ENCODE data around the gene ANKRD30BL.
"Not testable (repeated sequence)": the region's sequence is repeated elsewhere in the genome, so short reads cannot be mapped to it uniquely, and the experiment has no call there.

The ANKRD30BL gene, protein sequence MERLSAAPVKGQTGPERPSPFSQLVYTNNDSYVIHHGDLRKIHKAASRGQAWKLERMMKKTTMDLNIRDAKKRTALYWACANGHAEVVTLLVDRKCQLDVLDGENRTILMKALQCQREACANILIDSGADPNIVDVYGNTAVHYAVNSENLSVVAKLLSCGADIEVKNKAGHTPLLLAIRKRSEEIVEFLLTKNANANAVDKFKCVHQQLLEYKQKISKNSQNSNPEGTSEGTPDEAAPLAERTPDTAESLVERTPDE

DNA sequence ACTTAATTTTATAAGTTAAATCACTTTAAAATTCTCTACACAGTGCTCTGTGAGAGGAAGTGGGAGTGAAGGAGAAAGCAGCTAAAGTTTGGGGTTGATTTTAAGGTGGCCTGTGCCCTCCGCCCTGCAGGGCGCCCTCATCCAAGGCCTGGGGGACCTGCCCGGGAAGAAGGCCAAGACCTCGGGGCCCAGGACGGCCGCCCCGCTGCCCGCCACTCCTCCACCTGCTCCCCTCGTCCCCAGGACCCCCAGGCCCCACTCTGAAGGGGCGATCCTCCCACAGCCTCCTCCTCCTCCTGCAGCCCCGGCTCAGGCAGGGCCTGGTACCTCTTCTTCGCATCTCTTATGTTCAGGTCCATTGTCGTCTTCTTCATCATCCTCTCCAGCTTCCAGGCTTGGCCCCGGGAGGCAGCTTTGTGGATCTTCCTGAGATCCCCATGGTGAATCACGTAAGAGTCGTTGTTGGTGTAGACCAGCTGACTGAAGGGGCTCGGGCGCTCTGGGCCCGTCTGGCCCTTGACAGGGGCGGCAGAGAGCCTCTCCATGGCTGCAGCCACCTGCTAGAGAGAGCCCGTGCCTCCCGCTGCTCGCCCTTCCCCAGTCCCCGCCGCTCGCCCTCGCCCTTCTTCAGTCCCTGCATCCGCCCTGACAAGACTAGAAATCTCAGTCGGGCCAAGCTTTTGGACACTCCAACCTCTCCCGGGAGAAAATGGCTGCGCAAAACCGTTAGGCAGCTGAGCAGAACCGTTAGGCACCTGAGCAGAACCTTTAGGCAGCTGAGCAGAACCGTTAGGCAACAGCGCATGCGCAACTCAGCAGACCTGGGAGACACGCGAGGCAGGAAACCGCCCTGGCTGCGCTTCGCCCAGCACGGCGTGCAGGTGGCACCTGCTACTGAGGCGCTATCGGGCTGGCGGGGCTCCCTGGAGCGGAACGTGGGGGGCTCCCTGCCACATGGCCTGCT lies at the start of gene ANKRD30BL:
ANKRD30BL (minus strand) TSS at position 792 of the 964 bp plus-strand sequence; CDS start at position 545, 247 bp downstream.
- DNase-seq = not testable (repeated sequence)

DNA sequence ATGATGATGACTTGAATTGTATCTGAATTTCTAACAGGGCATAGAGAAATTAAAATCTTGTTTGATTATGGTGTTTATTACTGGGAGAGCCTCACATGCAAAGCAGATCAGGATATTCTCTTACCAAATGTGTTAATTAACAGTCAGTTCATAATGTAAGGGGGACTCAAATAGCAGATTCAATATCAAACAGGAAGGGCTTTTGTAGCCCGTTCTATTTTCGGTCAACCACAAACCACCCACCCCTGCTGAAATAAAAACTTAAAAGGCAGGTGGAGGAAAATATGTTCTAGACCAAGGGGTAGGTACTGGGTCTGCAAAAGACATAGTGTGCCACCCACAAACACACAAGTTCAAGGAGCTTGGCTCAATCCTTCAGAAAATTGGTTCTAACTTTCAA lies 41.1 kb upstream of the ANKRD30BL start:
- DNase-seq = not testable (repeated sequence)

DNA sequence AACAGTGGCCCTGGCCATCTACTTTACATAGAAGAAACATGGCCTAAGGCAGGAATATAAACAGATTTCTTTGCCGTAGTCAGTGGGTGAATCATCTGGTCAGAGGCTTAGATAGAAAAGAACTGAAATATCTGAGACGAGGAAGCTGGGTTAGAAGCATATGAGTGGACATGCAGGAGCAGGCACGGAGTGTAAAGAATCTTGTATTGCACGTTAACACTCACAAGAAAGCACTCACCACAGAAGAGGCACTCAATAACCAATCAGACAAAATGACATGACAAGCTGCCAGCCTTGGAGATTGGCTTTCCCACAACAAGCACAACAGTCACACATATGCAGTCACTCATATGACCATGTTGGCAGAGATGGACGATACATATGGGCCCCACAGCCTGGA lies 31.1 kb upstream of the ANKRD30BL start:
- not testable (repeated sequence) for DNase-seq

DNA sequence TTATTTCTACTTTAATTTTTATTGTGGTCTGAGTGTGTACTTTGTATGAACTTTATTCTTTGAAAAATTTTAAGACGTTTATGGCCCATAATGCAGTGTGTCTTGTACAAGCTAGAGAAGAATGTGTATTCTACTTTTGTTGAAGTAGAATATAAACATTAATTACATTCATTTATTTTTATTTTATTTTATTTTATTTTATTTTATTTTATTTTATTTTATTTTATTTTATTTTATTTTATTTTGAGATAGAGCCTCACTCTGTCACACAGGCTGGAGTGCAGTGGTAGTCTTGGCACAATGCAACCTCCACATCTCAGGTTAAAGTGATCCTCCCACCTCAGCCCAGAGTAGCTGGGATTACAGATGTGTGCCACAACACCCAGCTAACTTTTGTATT lies 5.3 kb upstream of the ANKRD30BL start:
- DNase-seq = not testable (repeated sequence)

DNA sequence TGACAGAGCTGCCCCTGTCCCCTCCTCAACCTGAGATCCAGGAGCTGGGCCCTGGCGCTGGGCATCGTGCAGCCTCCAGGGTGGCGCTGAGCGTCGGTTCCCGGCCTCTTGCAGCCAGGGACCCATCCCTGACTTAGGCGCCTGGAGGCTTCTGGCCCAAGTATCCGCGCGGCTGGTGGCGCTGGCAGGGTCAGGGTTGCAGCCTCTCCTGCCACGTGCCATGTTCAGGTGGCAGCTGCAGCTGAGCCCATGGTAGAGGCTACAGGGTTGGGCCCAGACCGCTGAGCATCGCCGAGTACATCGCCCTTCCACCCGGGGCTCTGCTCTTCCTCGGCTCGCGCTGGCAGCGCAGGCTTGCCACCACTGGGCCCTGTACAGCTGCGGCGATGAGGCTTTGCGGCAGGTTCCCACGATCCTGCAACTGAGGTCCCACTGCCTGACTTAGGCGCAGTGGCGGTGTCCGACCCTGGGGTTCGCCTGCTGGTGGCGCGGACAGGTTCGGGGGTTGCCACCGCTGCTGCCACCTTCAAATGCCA lies 441 bp upstream of the ANKRD30BL start:
- not testable (repeated sequence) for DNase-seq

DNA sequence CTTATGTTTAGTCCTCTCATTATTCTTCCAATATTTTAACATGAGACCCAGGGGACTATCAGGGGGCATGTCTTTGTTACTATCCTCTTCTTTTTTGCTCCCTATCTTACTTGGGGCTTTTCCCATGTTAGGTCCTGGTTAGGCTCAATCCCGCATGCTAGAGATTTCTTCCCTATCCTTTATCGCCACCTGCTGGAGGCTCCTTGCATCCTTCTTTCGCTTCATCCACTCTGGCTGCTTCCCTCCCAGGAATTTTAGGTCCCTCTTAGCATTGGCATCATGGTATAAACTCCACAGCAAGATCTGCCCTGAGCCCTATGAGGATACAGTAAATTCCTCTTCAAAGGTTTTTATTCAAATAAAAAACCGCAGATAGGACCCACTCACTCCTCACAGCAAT lies 15.0 kb downstream of the ANKRD30BL start:
- peak; percentile 83 for DNase-seq
